GM10266 (cell line): Measurements from ENCODE around the gene SP7.

Experiments used
- DNase-seq: peaks from one replicate; pipeline ENCODE4 v3.0.0; 2012; ENCODE audit errors: extremely low spot score
- TF ChIP-seq, protein P1 (sequence below): IDR thresholded peaks from 2 replicates; pipeline ENCODE4 v1.5.1; 2012; ENCODE audit warnings: mild to moderate bottlenecking, low read depth; ENCODE audit not compliant: control insufficient read depth, insufficient read depth; ENCODE audit errors: missing control alignments

SP7 gene

DNA sequence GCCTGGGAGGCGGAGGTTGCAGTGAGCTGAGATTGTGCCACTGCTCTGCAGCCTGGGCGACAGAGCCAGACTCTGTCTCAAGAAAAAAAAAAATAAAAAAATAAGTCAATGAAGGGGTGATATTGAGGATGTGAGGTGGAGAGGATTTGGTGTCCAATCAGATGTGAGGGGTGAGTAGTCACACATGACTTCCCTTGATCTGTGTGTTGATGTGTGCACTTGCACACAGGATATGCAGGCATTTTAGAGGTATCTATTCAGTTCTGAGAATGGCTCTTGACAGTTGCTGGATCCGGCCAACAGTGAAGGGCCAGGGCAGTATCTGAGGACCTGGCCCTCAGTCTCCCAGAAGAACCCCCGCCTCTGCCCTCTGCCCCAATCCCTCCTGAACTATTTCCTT lies 7.8 kb upstream of the SP7 start:
- TF ChIP-seq, protein P1, sequence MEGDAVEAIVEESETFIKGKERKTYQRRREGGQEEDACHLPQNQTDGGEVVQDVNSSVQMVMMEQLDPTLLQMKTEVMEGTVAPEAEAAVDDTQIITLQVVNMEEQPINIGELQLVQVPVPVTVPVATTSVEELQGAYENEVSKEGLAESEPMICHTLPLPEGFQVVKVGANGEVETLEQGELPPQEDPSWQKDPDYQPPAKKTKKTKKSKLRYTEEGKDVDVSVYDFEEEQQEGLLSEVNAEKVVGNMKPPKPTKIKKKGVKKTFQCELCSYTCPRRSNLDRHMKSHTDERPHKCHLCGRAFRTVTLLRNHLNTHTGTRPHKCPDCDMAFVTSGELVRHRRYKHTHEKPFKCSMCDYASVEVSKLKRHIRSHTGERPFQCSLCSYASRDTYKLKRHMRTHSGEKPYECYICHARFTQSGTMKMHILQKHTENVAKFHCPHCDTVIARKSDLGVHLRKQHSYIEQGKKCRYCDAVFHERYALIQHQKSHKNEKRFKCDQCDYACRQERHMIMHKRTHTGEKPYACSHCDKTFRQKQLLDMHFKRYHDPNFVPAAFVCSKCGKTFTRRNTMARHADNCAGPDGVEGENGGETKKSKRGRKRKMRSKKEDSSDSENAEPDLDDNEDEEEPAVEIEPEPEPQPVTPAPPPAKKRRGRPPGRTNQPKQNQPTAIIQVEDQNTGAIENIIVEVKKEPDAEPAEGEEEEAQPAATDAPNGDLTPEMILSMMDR = no peak
- no peak for DNase-seq

DNA sequence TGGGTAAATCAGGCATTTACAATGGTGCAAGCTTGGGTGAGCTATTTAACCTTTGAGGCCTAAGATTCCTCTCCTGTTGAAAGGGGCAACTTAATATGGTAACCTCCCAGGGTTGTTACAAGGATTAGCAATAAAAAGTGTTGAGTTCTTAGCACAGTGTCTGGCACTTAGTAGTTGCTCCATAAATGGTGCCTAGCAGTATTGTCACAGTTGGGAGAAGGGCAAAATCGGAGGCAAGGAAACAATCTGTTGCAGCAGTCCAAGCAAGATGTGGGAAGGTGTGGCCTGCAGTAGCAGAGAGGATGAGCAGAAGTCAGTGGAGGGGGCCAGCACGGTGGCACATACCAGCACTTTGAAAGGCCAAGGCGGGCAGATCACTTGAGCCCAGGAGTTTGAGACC lies 7.3 kb upstream of the SP7 start:
- no peak for DNase-seq
- TF ChIP-seq, protein P1 = no peak

DNA sequence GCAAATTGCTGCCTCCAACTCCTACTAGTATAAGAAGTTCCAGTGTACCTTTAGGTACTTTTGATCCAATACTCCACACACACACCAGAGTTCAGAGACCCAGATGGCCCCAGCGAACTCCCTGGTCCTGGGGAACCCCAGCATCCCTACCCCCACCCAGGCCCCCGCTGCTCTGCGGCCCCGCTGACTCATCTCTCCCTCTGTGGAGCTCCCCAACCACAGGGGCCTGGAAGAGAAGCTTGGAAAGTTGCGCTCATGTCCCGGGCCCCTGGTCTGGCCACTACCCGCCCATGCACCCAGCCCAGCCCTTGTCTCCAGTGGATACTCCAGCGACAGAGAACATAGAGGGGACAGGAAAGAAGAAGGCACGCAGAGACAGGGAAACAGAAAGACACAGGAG lies 4.2 kb upstream of the SP7 start:
- TF ChIP-seq, protein P1 = no peak
- no peak for DNase-seq

DNA sequence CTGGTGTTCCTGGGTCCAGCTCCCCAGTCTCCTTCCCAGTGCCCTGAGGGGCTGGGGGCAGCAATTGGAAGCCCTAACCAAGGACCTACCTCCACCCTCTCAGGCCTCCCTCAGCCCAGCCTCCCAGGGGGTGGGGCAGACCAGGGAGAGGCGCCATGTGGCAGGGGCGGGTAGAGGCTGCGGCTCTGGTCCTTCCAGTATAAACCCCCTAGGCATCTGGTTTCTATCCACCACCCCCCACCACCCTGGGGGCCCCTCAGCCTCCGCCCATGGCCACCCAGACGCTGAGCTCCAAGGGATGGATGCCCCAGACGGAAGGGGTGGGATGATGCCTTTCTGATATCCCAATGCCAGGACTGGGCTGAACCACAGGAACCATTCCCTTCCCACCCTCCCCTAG lies 2.8 kb upstream of the SP7 start:
- TF ChIP-seq, protein P1 = no peak
- no peak for DNase-seq

DNA sequence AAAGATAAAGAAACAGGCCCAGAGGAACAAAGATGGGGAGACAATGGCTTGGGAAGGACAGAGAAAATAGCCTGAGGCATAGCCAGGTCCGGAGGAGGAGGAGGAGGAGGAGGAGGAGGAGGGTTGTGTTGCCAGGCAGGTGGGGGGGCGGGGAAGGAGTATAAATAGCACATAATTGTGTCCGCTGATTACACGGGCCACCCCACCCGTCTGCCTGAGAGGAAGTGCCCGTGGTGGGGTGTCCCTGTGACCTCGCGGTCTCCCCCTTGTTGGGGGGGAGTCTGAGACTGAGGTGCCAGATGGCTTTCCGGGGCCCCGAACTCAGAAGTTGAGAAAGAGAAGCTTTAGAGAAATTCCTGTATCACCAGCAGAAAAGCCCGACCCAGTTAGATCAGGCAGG lies 1.9 kb upstream of the SP7 start:
- DNase-seq = no peak
- TF ChIP-seq, protein P1 = no peak

DNA sequence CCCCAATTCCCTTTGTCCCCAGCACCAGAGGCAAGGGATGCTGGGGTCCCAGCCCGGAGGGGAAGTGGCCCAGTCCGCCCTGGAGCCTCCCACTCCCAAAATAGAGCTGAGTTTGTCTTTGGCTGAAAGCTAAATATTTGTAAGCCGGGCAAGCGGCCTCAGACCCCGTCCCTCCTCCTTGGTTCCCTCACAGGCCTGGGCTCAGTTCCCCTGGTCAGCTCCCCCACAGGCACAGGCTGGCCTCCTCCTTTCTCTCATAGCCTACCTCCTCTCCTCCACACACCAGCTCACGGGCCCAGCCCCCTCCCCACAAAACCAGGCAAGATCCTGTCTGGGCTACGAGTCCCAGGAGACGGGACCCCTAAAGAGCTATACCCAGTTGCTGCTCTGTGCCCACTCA lies 1.3 kb downstream of the SP7 start:
- no peak for DNase-seq
- TF ChIP-seq, protein P1 = no peak

DNA sequence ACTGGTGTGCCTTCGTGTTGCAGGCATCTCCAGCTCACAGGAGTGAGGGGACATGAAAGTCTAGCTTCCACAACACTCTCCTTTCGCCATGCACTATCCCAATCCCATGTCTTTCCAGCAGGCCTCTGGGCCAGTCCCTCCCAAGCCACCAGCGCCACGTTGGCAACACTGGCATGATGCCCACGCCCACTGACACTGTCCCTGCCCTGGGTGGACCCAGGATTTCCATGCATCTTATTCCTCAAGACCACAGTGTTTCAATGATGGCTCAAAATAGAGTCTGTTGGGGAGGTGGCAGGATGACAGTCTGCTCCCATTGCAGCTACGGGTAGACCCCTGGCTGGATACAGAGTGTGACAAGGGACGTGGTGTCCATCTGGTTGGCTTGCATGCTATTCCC lies 2.3 kb downstream of the SP7 start:
- DNase-seq = no peak
- TF ChIP-seq, protein P1 = no peak
